ENCODE measurements around the gene RAB30. TPM values are rescaled to one million over a fixed set of nuclear protein-coding genes. Genes with fewer than 3 reads are reported as not detected.

RAB30 gene
- total and polyA plus RNA-seq, 3 donors from 2014 or later = 11.4 to 13.1 (median 12.3) TPM

DNA sequence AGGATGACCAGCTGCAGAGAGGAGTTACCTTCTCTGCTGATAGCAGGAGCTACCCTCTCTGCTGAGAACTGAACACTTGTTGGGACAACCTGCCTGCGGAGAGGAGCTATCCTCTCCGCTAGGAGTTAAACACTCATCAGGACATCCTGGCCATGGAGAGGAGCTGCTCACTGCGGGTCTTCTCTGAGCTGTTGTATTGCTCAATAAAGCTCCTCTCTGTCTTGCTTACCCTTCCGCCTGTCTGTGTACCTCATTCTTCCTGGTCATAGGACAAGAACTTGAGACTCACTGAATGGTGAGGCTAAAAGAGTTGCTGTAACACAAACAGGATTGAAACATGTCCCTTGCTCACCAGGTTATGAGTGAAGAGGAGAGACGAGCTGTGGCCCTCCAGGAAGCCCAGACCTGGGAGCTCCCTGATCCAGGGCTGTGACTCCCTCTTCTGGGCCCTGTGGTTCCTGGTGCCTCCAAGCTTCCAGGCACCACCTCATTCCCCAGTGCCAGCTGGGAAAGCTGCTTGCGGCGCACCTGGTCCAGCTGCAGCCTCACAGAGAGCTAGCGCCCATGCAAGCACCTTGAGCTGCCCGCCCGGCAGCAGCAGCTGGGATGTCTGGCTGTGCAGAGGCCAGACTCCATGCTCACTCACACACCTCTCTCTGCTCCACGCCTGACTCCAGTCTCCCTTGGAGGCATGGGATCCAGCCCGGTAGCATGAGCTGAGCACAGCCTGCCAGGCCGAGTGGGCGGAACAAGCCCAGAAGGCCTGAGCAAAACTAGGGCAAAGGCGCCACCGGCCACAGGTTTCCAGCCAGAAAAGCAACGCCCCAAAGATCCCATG is 50.5 kb downstream of the RAB30 start:
- intact Hi-C loops (cut with DNase I; ENCODE audit: low total_unique reads) = no loop called here
- Histone ChIP-seq H3K4me1 (peaks cover 15% of the 10 kb centered on the region), H3K27ac (no peak overlapping the region), H3K4me3 (no peak overlapping the region), H3K27me3 (no peaks in the 10 kb centered on the region), H3K9me3 (no peaks in the 10 kb centered on the region), H3K36me3 (ENCODE audit: low read depth, missing control alignments) (no peaks in the 10 kb centered on the region)
- TF ChIP-seq POLR2A (IDR thresholded peaks at IDR 0.05) (no peak), CTCF (IDR thresholded peaks at IDR 0.05) (no peak)
- no peak for DNase-seq
- 86 to 92% methylated on average over 9 to 17 of the region's 17 CpGs for WGBS, 2 donors

DNA sequence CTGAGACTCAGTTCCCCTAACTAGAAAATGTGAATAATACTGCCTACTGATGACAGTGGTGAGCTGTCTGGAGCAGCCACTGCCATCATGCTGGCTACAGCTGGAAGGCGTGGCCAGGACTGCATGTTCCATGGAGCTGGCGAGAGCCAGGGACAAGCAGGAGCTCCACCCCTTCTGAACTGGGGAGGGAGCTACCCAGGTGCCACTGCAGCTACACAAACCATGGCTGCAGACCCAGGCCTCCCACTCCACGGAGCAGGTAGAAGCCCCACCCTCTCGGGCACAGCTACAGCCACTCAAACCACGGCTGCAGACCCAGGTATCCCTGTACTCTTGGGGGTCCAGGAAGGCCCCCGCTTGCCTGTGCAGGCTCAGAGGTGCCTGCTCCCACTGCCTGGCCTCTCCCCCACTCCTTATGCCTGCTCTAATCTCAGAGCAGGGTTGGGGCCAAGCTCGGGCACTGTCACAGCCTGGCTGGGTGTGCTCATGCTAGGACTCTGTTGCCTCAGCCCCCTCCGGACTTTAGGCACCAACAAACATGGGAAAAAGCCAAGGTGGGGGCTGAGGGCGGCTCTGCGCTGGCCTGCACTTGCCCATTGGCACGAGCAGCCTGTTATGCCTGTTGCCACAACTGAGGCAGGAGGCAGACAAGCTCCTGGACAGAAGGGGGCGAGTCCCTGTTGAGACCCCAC is 51.7 kb downstream of the RAB30 start:
- Histone ChIP-seq H3K36me3 (ENCODE audit: low read depth, missing control alignments) (no peaks in the 10 kb centered on the region), H3K4me3 (no peak overlapping the region), H3K27ac (no peak overlapping the region), H3K9me3 (no peaks in the 10 kb centered on the region), H3K27me3 (no peaks in the 10 kb centered on the region), H3K4me1 (peaks cover 11% of the 10 kb centered on the region)
- 79 to 94% methylated on average over 7 to 12 of the region's 12 CpGs for WGBS, 2 donors
- DNase-seq = peak; percentile 45
- TF ChIP-seq CTCF (IDR thresholded peaks at IDR 0.05) (no peak), POLR2A (IDR thresholded peaks at IDR 0.05) (no peak)
- intact Hi-C loops (cut with DNase I; ENCODE audit: low total_unique reads) = no loop called here

GRCh38 chr11:83014951-83015350 is 56.7 kb downstream of the RAB30 start:
- no peaks in the 10 kb centered on the region for H3K9me3 ChIP-seq
- no peaks in the 10 kb centered on the region for H3K27me3 ChIP-seq
- H3K4me3 ChIP-seq = no peak overlapping the region
- peaks cover 23% of the 10 kb centered on the region for H3K4me1 ChIP-seq
- DNase-seq = no peak
- 83 to 86% methylated on average over 1 of the region's 1 CpG for WGBS, 2 donors
- TF ChIP-seq POLR2A (IDR thresholded peaks at IDR 0.05) = no peak
- no peak for TF ChIP-seq CTCF (IDR thresholded peaks at IDR 0.05)
- H3K36me3 ChIP-seq (ENCODE audit: low read depth, missing control alignments) = no peaks in the 10 kb centered on the region
- H3K27ac ChIP-seq = no peak overlapping the region
- intact Hi-C loops (cut with DNase I; ENCODE audit: low total_unique reads) = no loop called here

- H3K27me3 ChIP-seq = no peaks in the 10 kb centered on the region
- peaks cover 30% of the 10 kb centered on the region for H3K4me1 ChIP-seq
- 82 to 92% methylated on average over 7 of the region's 7 CpGs for WGBS, 2 donors
- intact Hi-C loops (cut with DNase I; ENCODE audit: low total_unique reads) = no loop called here
- H3K4me3 ChIP-seq = no peak overlapping the region
- no peak overlapping the region for H3K27ac ChIP-seq
- no peak for DNase-seq
- H3K36me3 ChIP-seq (ENCODE audit: low read depth, missing control alignments) = no peaks in the 10 kb centered on the region
- no peaks in the 10 kb centered on the region for H3K9me3 ChIP-seq
- TF ChIP-seq CTCF (IDR thresholded peaks at IDR 0.05) (no peak), POLR2A (IDR thresholded peaks at IDR 0.05) (no peak)
Measured at GRCh38 chr11:83012168-83013067, 59.3 kb downstream of the RAB30 start.
